HG02840 (cell line): ENCODE data around the gene CNIH2.
"Not testable (repeated sequence)": the region's sequence is repeated elsewhere in the genome, so short reads cannot be mapped to it uniquely, and the experiment has no call there.

Experiments used
- ATAC-seq: cut with Tn5 transposase; IDR thresholded peaks from one replicate; pipeline ENCODE4 v1.9.1; 2021; ENCODE audit warnings: mild to moderate bottlenecking, moderate library complexity, moderate number of reproducible peaks; ENCODE audit not compliant: unreplicated experiment, low FRiP score

The CNIH2 gene

DNA sequence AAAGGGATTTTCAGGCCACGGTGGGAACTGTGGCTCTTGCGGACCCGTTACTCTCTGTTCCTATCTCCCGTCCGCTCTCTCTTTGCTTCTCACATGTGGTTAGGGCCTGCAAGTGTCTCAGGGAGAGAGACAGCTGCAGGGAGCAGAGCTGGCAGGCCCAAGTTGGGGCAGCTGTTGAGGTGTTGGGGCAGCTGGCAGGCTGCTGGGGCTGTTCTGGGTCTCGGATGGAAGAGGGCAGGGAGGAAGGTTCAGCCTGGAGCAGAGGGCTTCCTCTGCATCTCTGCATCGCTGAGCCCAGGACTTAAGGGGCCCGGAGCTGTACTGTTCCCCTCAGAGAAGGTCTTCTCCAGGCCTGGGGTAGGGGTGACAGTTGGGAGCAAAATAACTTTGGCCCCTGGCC lies 2.6 kb upstream of the CNIH2 start:
- no peak for ATAC-seq

GRCh38 chr11:66275984-66276612 lies 1.9 kb upstream of the CNIH2 start:
- ATAC-seq = no peak

- not testable (repeated sequence) for ATAC-seq
Measured at GRCh38 chr11:66276619-66277018, 1.4 kb upstream of the CNIH2 start.

DNA sequence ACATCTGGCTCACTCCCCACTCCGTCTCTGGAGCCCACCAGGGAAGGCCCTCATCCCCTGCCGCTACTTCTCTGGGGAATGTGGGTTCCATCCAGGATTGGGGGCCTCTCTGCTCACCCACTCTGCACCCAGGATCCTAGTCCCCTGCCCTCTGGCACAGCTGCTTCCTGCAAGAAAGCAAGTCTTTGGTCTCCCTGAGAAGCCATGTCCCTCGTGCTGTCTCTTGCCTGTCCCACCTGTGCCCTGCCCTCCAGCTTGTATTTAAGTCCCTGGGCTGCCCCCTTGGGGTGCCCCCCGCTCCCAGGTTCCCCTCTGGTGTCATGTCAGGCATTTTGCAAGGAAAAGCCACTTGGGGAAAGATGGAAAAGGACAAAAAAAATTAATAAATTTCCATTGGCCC lies 911 bp upstream of the CNIH2 start:
- ATAC-seq = not testable (repeated sequence)

- no peak for ATAC-seq
Measured at GRCh38 chr11:66278363-66279091, 552 bp downstream of the CNIH2 start.

DNA sequence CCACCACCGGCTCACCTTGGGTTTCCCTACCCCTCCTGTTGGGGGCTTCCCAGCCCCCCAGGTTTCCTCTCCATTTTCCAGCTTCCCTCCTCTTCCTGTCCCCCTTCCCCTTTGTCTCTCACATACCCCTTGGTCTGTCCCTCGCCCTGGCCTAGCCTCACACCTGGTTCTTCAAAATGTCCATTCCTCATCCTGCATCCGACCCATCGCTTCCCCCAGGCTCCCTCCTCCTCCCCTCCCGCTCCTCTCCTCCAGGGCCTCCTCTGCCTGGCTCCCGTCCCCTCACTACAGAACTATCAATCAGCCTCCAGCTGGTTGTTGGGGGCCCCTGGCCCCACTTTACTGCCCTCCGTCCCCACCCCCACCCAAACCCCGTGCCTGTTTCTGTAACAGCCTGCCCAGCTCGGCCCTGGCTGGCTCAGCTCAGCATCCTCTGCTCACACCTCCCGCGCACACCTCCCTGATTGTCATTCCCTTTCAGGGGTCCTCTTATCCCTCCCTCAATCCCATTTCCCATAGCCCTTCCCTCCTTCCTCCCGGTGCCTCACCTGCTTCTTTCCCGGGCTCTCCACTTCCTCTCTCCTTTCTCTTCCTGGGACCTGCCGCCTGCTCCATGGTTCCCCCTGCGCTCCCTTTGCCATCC lies 1.2 kb downstream of the CNIH2 start:
- no peak for ATAC-seq

GRCh38 chr11:66280428-66280827 lies 2.5 kb downstream of the CNIH2 start:
- ATAC-seq = no peak

DNA sequence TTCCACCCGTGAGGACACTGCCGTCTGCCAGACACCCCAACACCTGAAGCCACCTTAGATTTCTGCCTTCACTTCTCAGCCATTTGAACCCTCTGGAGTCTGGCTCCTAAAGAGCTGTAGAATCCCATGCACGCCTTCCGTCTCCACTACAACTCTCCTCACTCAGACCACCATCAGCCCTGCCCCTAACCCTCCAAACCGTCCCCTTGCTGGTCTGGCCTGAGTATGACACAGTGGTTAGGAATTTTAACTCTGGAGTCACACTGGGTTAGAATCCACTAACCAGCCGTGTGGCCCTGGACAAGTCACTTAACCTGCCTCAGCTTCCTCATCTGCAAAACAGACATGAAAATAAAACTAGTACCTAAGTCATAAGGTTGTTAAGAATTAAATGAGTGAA lies 3.0 kb downstream of the CNIH2 start:
- no peak for ATAC-seq

DNA sequence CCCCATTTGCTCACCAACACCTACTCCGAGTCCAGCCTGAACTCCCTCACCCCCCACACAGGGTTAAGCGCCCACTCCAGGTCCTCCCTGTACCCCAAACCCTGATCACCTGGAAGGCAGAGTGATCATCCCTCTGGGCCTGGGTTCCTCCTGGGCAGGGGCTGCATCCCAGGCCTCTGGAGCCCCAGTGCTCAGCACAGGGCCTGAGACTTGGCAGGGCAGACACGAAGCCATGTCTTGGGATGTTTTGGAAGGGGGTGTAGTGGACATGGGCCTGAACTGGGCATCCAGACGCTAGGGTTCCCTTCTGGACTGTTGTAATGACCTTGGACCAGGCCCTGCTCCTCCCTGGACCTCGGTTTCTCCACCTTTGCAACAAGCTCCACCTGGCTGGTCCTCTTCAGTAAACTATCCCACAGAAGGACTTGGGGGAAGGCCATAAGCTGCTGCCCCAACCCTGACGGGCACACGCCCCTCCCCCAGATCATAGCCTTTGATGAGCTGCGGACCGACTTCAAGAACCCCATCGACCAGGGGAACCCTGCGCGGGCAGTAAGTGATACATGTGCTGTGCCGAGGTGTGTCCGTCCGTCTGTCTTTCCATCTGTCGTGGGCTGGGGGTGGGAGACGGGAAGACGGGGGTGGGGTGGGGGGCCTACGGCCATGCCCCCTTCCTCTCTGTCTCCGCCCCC lies 3.9 kb downstream of the CNIH2 start:
- no peak for ATAC-seq

- ATAC-seq = peak; percentile 79
Measured at GRCh38 chr11:66282468-66283455, 4.8 kb downstream of the CNIH2 start.

GRCh38 chr11:66283461-66284105 lies 5.6 kb downstream of the CNIH2 start:
- no peak for ATAC-seq

- no peak for ATAC-seq
Measured at GRCh38 chr11:66284526-66285078, 6.6 kb downstream of the CNIH2 start.

DNA sequence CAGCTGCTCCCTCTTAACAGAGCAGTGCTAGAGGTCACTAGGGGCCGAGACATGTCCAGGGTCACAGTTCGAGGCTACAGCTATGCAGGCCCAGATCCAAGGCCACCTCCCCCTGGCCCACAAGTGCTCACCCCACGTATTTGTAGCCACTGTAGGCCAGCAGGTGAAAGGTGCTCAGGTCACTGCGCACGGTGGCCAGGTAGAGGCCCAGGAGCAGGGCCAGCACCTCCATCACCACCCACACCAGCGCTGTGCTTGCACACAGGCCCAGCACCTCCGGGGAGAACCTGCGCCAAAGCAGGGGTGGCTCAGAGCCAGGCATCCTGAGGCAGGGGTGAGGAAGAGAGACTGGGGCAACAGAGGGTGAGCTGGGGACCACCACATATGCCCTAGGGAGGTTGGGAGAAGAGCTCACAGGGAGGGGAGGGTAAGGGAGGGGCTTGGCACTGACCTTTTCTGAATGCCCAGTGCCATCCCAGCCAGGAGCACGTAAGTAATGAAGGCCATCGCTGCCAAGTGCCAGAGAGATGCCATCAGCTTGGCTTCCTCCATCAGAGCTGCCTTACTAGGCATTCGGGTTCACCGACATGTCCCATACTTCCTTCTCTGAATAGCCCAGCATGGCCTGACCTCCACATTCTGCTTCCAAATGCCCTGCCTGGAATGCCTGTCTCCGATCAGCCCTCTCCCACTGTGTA lies 7.4 kb downstream of the CNIH2 start:
- ATAC-seq = no peak

DNA sequence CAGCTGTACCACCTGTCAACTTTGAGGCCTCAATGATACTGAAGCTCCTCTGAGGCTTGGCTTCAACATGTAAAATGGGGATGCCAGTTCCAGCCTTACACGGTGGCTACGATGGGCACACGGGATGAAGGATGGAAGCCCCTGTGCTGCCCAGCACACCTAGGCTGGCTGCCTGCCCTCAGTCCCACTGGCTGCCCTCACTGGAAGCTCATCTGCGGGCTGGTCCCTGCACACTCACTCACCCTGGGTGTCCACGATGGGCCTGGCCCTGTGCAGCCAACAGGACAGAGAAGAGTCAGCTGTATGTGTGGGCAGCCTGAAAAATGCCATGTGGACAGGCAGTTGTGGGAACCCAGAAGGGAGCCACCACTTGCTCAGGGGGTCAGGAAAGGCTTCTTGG lies 8.7 kb downstream of the CNIH2 start:
- no peak for ATAC-seq

DNA sequence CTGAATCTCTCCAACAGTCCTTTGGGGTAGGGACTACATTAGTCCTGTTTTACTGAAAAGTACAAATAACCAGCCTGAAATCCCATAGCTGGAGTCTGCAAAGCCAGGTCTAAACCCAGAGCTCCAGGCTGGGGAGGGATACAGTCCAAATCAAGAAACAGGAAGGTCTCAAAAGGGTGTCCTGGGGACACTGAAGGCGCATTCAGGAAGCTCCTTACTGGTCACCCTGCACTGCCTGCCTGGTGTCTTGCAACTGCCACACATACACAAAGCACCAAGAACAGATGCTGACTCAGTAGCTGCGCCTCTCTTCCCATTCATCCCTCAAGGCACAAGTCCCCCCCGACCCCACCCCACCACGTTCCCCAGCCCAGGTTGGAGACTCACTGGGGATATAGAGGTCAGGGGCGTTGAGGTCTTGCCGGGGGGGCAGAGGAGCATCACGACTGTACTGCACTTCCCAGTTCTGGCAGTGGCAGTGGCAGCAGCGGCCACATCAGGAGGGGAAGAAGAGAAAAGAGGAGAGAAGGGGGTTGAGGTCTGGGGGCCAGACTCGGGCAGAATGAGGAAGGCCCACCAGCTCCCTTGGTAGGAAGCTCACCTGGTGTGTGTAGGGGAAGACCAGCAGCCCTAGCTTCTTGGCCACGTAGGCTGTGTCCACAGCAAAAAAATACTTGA lies 9.4 kb downstream of the CNIH2 start:
- no peak for ATAC-seq

DNA sequence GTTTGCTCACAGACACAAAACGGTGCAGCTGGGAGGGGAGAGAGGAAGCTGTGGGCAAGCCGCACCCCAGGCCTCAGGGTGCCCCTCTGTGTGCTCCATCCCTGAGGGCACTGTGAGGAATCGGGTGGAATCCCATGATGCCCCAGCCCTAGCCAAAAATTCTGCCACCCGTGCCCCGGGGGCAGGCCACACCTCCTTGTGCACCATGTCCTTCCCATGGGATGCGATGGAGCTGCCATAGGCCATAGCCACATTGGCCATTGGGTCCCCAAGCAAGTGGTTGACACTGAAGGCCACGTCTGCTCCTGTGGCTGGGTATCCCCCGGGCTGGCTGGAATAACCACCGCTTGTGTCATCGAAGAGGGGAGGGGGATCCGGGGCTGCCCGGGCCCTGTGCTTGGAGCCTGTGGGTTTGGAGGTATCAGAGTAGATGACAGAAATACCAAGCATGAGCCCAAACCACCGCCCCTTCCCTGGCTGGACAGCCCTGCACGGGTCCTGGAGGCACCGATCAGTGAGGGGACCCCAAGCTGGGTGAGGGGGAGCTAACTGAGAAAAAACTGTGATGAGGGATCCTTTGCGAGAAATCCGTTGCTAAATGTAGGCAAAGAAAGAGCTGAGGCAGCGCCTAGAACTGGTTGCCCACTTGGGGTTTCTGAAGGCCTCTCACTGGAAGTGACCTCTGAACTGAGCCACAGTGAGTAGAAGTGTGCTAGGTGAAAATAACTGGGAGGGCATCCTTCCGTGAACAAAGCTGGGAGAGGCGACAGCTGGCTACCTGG lies 10.1 kb downstream of the CNIH2 start:
- no peak for ATAC-seq
